Measurements from ENCODE around the gene SH2D4B.
"Not testable (repeated sequence)": the region's sequence is repeated elsewhere in the genome, so short reads cannot be mapped to it uniquely, and the experiment has no call there.

The SH2D4B gene

DNA sequence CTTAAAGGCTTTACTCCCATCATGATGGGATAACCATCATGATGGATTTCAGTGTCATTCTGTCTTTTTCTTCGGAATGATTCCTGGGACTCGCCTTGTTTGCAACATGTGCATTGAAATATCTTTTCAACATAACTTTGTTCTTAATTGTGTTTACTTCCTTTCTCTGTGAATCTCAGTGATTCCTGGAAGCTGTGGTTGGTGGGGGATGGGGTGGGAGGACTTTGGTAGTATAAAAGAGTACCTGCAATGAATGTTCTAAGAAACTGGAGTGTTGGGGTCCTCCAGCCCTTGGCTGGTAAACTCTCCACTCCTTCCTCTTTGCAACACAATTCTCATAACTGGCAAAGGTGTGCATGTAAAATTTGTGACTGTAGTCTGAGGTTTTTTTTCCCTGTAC is 11.5 kb upstream of the SH2D4B start:
- no peak for DNase-seq

- no peak for DNase-seq
These were observed 11.0 kb upstream of the SH2D4B start for GRCh38 chr10:80526742-80527141.

- no peak for DNase-seq
These were observed 9.5 kb upstream of the SH2D4B start for GRCh38 chr10:80528185-80528700.

GRCh38 chr10:80528901-80529300 is 8.8 kb upstream of the SH2D4B start:
- DNase-seq = no peak

DNA sequence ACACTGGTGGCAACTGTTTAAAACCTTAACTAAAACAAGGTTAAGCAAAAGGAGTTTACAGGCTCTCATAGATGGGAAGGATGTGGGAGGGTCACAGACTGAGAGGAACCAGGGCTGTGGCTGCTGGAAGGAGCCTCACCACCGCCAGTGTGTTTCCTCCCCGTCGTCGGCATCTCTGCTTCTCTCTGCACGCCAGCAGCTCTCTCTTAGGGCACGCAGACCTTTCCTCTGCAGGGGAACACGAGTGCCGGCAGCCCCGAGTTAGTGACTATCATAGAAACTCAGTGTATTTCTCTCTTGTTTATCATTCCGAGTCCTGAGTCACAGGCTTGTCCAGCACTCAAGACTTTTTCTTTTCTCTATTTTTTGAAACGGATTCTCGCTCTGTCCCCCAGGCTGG is 8.1 kb upstream of the SH2D4B start:
- peak; percentile 77 for DNase-seq

- peak; percentile 82 for DNase-seq
These were observed 7.5 kb upstream of the SH2D4B start for GRCh38 chr10:80530251-80530650.

GRCh38 chr10:80530816-80531215 is 6.9 kb upstream of the SH2D4B start:
- no peak for DNase-seq

GRCh38 chr10:80532571-80532970 is 5.1 kb upstream of the SH2D4B start:
- DNase-seq = no peak

DNA sequence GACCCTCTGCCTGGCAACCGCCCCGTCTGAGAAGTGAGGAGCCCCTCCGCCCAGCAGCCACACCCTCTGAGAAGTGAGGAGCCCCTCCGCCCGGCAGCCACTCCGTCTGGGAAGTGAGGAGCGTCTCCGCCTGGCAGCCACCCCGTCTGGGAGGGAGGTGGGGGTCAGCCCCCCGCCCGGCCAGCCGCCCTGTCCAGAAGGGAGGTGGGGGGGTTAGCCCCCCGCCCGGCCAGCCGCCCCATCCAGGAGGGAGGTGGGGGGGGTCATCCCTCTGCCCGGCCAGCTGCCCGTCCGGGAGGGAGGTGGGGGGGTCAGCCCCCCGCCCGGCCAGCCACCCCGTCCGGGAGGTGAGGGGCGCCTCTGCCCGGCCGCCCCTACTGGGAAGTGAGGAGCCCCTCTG is 3.6 kb upstream of the SH2D4B start:
- not testable (repeated sequence) for DNase-seq

DNA sequence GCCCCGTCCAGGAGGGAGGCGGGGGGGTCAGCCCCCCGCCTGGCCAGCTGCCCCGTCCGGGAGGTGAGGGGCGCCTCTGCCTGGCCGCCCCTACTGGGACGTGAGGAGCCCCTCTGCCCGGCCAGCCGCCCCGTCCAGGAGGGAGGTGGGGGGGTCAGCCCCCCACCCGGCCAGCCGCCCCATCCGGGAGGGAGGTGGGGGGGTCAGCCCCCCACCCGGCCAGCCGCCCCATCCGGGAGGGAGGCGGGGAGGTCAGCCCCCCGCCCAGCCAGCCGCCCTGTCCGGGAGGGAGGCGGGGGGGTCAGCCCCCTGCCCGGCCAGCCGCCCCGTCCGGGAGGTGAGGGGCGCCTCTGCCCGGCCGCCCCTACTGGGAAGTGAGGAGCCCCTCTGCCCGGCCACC is 3.1 kb upstream of the SH2D4B start:
- DNase-seq = not testable (repeated sequence)

DNA sequence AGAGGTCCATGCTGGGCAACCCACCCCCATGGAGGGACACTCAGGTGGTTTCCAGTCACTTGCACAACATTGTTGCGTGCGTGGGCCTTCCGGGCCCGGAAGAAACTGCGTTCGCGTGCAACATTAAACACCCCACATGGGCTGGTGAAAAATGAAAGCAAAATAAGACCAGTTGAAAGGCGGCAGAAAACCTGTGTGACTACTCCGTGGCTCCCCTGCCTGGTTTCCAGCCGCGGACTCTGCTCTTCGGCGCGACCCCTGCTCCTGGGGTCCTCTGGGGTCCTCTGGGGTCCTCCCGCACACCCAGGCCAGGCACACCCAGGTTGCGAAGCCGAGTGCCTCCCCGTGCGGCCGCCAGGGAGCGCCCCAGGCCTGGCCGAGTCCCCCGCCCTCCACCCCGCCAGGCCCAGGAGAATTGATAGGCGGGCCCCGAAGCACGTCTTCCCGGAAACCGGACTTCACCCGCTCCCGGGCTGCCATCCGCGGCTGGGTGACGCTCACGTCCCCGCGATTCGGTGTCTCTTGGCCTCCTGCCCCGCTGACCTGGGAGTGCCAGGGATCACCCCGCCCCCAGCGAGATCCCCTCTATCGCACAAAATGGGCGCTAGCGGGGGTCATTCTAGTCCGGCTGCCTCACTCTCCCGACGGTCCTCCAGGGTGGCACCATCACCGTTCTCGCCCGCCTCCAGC is 1.9 kb upstream of the SH2D4B start:
- peak; percentile 91 for DNase-seq

DNA sequence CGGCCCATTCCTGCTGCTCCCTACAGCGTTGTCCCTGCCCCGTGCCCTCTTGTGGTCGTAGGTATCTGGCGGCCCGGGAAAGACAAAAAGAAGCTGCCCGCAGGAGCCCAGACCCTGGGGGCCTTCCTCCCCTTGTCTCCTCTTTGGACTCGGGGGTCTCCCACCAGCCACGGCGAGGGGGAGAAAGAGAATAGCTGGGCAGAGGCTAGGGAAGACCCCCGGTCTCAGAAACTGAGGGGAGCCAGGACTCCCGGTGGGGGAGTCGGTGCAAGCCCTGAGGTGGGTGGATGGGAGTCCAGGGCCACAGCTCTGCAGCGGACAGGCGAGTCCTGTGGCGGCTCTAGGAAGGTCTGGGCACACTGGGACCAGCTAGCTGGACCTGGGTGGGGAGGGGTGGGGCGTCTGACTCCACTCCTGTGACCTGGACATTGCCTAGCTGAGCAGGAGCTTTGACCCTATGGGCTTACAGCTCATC is 1.3 kb upstream of the SH2D4B start:
- no peak for DNase-seq

- DNase-seq = no peak
These were observed 491 bp upstream of the SH2D4B start for GRCh38 chr10:80537086-80537735.

DNA sequence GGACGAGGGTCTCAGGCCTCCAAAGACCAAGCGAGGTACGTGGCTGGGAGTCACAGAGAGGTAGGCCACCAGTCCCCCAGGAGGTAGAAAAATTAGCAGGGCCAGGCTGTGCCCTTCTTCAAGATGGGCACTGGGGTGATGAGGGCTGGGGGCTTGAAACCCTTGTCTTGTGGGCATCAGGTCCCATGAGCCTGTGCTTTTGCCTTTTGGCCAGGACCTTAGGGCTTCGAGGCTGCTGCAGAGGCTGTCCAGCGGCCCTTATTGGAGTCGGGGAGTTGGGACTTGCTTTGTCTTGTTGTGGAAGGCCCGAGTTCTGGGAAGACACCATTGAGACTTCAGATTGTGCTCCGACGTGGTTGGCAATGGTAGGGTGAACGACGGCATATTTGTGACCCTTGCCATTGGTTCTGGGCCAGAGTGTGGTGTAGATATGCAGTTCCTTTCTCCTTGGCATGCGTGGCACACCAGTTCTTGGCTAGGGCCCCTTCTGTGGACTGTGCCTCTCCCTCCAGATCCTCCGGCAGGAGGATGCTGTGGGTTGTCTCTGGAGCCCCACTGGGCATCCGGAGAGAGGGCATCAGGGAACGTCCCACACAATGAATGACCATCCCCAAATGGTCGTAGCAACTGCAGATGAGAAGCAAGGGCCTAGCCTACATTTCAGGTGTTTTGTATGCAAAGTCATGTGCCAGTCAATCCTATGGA is 931 bp downstream of the SH2D4B start:
- no peak for DNase-seq

GRCh38 chr10:80539421-80540031 is 1.8 kb downstream of the SH2D4B start:
- no peak for DNase-seq

- no peak for DNase-seq
These were observed 2.4 kb downstream of the SH2D4B start for GRCh38 chr10:80540136-80540535.

GRCh38 chr10:80540618-80540980 is 2.9 kb downstream of the SH2D4B start:
- no peak for DNase-seq

GRCh38 chr10:80540981-80541750 is 3.5 kb downstream of the SH2D4B start:
- no peak for DNase-seq

- no peak for DNase-seq
These were observed 4.4 kb downstream of the SH2D4B start for GRCh38 chr10:80542053-80542452.

- DNase-seq = no peak
These were observed 5.1 kb downstream of the SH2D4B start for GRCh38 chr10:80542652-80543318.

DNA sequence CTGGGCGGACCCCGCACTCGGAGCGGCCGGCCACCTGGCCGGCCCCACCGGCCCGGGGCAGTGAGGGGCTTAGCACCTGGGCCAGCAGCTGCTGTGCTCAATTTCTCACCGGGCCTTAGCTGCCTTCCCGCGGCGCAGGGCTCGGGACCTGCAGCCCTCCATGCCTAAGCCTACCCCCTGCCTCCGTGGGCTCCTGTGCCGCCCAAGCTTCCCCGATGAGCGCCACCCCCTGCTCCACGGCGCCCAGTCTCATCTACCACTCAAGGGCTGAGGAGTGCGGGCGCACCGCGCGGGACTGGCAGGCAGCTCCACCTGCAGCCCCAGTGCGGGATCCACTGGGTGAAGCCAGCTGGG is 5.6 kb downstream of the SH2D4B start:
- not testable (repeated sequence) for DNase-seq

- DNase-seq = no peak
These were observed 6.7 kb downstream of the SH2D4B start for GRCh38 chr10:80544316-80544953.

All from hematopoietic multipotent progenitor cell treated with erythropoietin and hydrocortisone succinate and interleukin-3 and kit ligand, for 4 days (in vitro differentiated cells).